Activated CD4-positive, alpha-beta T cell treated with anti-CD3 and anti-CD28 coated beads for 36 hours (primary cell): ENCODE results near the gene TSSK3. TPM values are rescaled to one million over a fixed set of nuclear protein-coding genes. Genes with fewer than 3 reads are reported as not detected.

ENCODE experiments used
- ATAC-seq: fragments of 200-7000 bp; cut with Tn5 transposase; one replicate; pipeline ENCODE4 v1.10.0; 2021; ENCODE audit warnings: mild to moderate bottlenecking, moderate library complexity
- CTCF ChIA-PET: fragments of 350-600 bp; sonication (Branson Sonifier 250); formaldehyde crosslinking; loops from one replicate; lab custom pipeline; 2021; ENCODE audit warnings: antibody characterized with exemption; lab: Charles Lee
- POLR2A ChIA-PET: fragments of 350-600 bp; sonication (Branson Sonifier 250); formaldehyde crosslinking; loops from one replicate; lab custom pipeline; 2021; ENCODE audit warnings: antibody characterized with exemption, inconsistent platforms; lab: Charles Lee
- DNase-seq: peaks from one replicate; pipeline ENCODE4 v3.0.0-alpha.2; 2020
- H3K27ac Mint-ChIP-seq: one replicate; pipeline ENCODE4 v1.8.0; 2021; ENCODE audit warnings: mixed read lengths
- H3K27me3 Mint-ChIP-seq: one replicate; pipeline ENCODE4 v1.8.0; 2021; ENCODE audit warnings: mixed read lengths
- H3K36me3 Mint-ChIP-seq: one replicate; pipeline ENCODE4 v1.8.0; 2021; ENCODE audit warnings: low read depth, mixed read lengths
- H3K4me1 Mint-ChIP-seq: one replicate; pipeline ENCODE4 v1.8.0; 2021; ENCODE audit warnings: mixed read lengths
- H3K4me3 Mint-ChIP-seq: one replicate; pipeline ENCODE4 v1.8.0; 2021; ENCODE audit warnings: mild to moderate bottlenecking, moderate library complexity, mixed read lengths
- H3K9me3 Mint-ChIP-seq: one replicate; pipeline ENCODE4 v1.8.0; 2021; ENCODE audit warnings: low read depth, mixed read lengths
- intact Hi-C, 2 experiments: fragments of 100-400 bp; cut with DNase I in 1 of 2; cut with micrococcal nuclease in 1 of 2; formaldehyde crosslinking; loops; one replicate each; pipeline versions ENCODE4 v1.14.2 to v1.15.1; 2022 to 2024; cut with DNase I, micrococcal nuclease
- total RNA-seq, 2 experiments: library from RNA; stranded (reverse); gene quantifications; one replicate each; pipeline ENCODE4 v1.2.3, GENCODE V29; 2021

Gene TSSK3
- total RNA-seq, 2 experiments from 2014 or later: 0.76 to 1.6 TPM

- ChIA-PET CTCF (interaction anchor here (0.8 to 1.4 kb wide), 2 partner anchors 15 to 33 kb away, joined by 3 read pairs; no protein-coding TSS in a partner anchor), POLR2A (no interaction called here)
- intact Hi-C loops: loop anchor here in 1 of 2 experiments (10.0 kb wide), 1 partner anchor 754 kb away; the partner anchor contains the start of gene PEF1
- no peak for ATAC-seq
- H3K27ac Mint-ChIP-seq: no peak overlapping the region
- H3K36me3 Mint-ChIP-seq: peaks cover 2% of the 10 kb centered on the region
- no peaks in the 10 kb centered on the region for H3K27me3 Mint-ChIP-seq
- H3K4me3 Mint-ChIP-seq: no peak overlapping the region
- H3K9me3 Mint-ChIP-seq: no peaks in the 10 kb centered on the region
- DNase-seq: no peak
- peaks cover 10% of the 10 kb centered on the region for H3K4me1 Mint-ChIP-seq
These were observed 36.1 kb downstream of the TSSK3 start for GRCh38 chr1:32398401-32398800.

GRCh38 chr1:32399843-32400242 lies 37.5 kb downstream of the TSSK3 start:
- Mint-ChIP-seq H3K27me3 (no peaks in the 10 kb centered on the region), H3K9me3 (no peaks in the 10 kb centered on the region), H3K4me1 (peaks cover 6% of the 10 kb centered on the region), H3K27ac (no peak overlapping the region), H3K36me3 (no peaks in the 10 kb centered on the region), H3K4me3 (no peak overlapping the region)
- DNase-seq (no peak), ATAC-seq (no peak)
- intact Hi-C loops: loop anchor here (10.0 kb wide), 2 partner anchors 295 to 755 kb away; partner anchors contain the start of genes KPNA6 (in 1 of the 2) and PEF1 (in 1 of the 2)
- ChIA-PET POLR2A (no interaction called here), CTCF (interaction anchor here (0.6 to 2.6 kb wide), 11 partner anchors 8 to 473 kb away, joined by 3 to 17 read pairs (median 3); no protein-coding TSS in a partner anchor)

- POLR2A ChIA-PET: interaction anchor here (0.6 kb wide), 1 partner anchor 492 kb away, joined by 3 read pairs; no protein-coding TSS in a partner anchor
- Mint-ChIP-seq H3K9me3 (no peaks in the 10 kb centered on the region), H3K27me3 (no peaks in the 10 kb centered on the region), H3K4me1 (peaks cover 2% of the 10 kb centered on the region), H3K27ac (no peak overlapping the region), H3K4me3 (no peak overlapping the region), H3K36me3 (no peaks in the 10 kb centered on the region)
- intact Hi-C loops: loop anchor here (1.0 to 10.0 kb wide), 2 partner anchors 13 to 296 kb away; partner anchors contain the start of gene KPNA6 (in 1 of the 2)
- DNase-seq (peak; percentile 77), ATAC-seq (peak; percentile 85)
- CTCF ChIA-PET: interaction anchor here (0.6 to 2.6 kb wide), 24 partner anchors 10 to 372 kb away, joined by 3 to 17 read pairs (median 4); partner anchors contain the start of genes MARCKSL1, TMEM39B and TXLNA
These were observed 38.7 kb downstream of the TSSK3 start for GRCh38 chr1:32400876-32401631.

- CTCF ChIA-PET: no interaction called here
- POLR2A ChIA-PET: no interaction called here
- Mint-ChIP-seq H3K36me3 (no peaks in the 10 kb centered on the region), H3K27ac (no peak overlapping the region), H3K9me3 (no peaks in the 10 kb centered on the region), H3K27me3 (no peaks in the 10 kb centered on the region), H3K4me1 (peaks cover 4% of the 10 kb centered on the region), H3K4me3 (no peak overlapping the region)
- intact Hi-C loops: loop anchor here in 1 of 2 experiments (10.0 kb wide), 1 partner anchor 300 kb away; the partner anchor contains the start of gene KPNA6
- ATAC-seq (no peak), DNase-seq (no peak)
These were observed 42.6 kb downstream of the TSSK3 start for GRCh38 chr1:32404946-32405345.

- CTCF ChIA-PET: interaction anchor here (0.5 to 1.2 kb wide), 3 partner anchors 76 to 368 kb away, joined by 3 to 4 read pairs (median 3); no protein-coding TSS in a partner anchor
- Mint-ChIP-seq H3K9me3 (no peaks in the 10 kb centered on the region), H3K36me3 (no peaks in the 10 kb centered on the region), H3K4me3 (no peak overlapping the region), H3K27me3 (no peaks in the 10 kb centered on the region), H3K4me1 (peaks cover 2% of the 10 kb centered on the region), H3K27ac (no peak overlapping the region)
- POLR2A ChIA-PET: interaction anchor here (0.6 to 0.7 kb wide), 2 partner anchors 35 to 255 kb away, joined by 4 to 9 read pairs; no protein-coding TSS in a partner anchor
- ATAC-seq: peak; percentile 57
- DNase-seq: no peak
- intact Hi-C loops: loop anchor here in 1 of 2 experiments (10.0 kb wide), 1 partner anchor 301 kb away; the partner anchor contains the start of gene KPNA6
These were observed 43.5 kb downstream of the TSSK3 start for GRCh38 chr1:32405672-32406467.

- no peak for ATAC-seq
- CTCF ChIA-PET: interaction anchor here (0.7 to 2.2 kb wide), 3 partner anchors 191 to 367 kb away, joined by 3 to 6 read pairs (median 4); no protein-coding TSS in a partner anchor
- intact Hi-C loops: loop anchor here in 1 of 2 experiments (10.0 kb wide), 1 partner anchor 302 kb away; the partner anchor contains the start of gene KPNA6
These were observed 44.3 kb downstream of the TSSK3 start for GRCh38 chr1:32406629-32407111.

GRCh38 chr1:32411261-32411660 lies 48.9 kb downstream of the TSSK3 start:
- POLR2A ChIA-PET: interaction anchor here (0.6 kb wide), 1 partner anchor 237 kb away, joined by 3 read pairs; no protein-coding TSS in a partner anchor
- Mint-ChIP-seq H3K4me1 (peaks cover 3% of the 10 kb centered on the region), H3K36me3 (no peaks in the 10 kb centered on the region), H3K4me3 (no peak overlapping the region), H3K27me3 (peaks cover 3% of the 10 kb centered on the region), H3K27ac (no peak overlapping the region), H3K9me3 (no peaks in the 10 kb centered on the region)
- DNase-seq (no peak), ATAC-seq (no peak)
- CTCF ChIA-PET: interaction anchor here (0.8 to 1.5 kb wide), 4 partner anchors 9 to 423 kb away, joined by 3 to 16 read pairs (median 8); no protein-coding TSS in a partner anchor
- intact Hi-C loops: loop anchor here in 1 of 2 experiments (5.0 kb wide), 1 partner anchor 209 kb away; the partner anchor contains the start of gene CCDC28B

More at GRCh38 chr1:32406629-32407111, 44.3 kb downstream of the TSSK3 start:
- H3K36me3 Mint-ChIP-seq: no peaks in the 10 kb centered on the region
- POLR2A ChIA-PET: interaction anchor here (0.6 to 0.7 kb wide), 2 partner anchors 34 to 256 kb away, joined by 4 to 9 read pairs; no protein-coding TSS in a partner anchor
- no peak for DNase-seq
- no peaks in the 10 kb centered on the region for H3K9me3 Mint-ChIP-seq
- H3K27ac Mint-ChIP-seq: no peak overlapping the region
- peaks cover 2% of the 10 kb centered on the region for H3K4me1 Mint-ChIP-seq
- H3K4me3 Mint-ChIP-seq: no peak overlapping the region
- H3K27me3 Mint-ChIP-seq: no peaks in the 10 kb centered on the region

GRCh38 chr1:32413507-32414185 lies 51.3 kb downstream of the TSSK3 start:
- POLR2A ChIA-PET: interaction anchor here (1.2 kb wide), 1 partner anchor 479 kb away, joined by 7 read pairs; no protein-coding TSS in a partner anchor
- DNase-seq: peak; percentile 83
- ATAC-seq: peak; percentile 88
- H3K9me3 Mint-ChIP-seq: peaks cover 2% of the 10 kb centered on the region
- CTCF ChIA-PET: interaction anchor here (0.6 to 2.6 kb wide), 10 partner anchors 13 to 340 kb away, joined by 3 to 17 read pairs (median 3); no protein-coding TSS in a partner anchor
- no peak overlapping the region for H3K4me3 Mint-ChIP-seq
- peaks cover 2% of the 10 kb centered on the region for H3K4me1 Mint-ChIP-seq
- H3K36me3 Mint-ChIP-seq: no peaks in the 10 kb centered on the region
- intact Hi-C loops: loop anchor here (1.0 to 5.0 kb wide), 4 partner anchors 12 to 211 kb away; partner anchors contain the start of gene CCDC28B (in 1 of the 2)
- H3K27me3 Mint-ChIP-seq: peaks cover 3% of the 10 kb centered on the region
- H3K27ac Mint-ChIP-seq: peak overlapping the region; percentile 62
